Measurements from ENCODE around the gene ATXN7L1. TPM values are rescaled to one million over a fixed set of nuclear protein-coding genes. Genes with fewer than 3 reads are reported as not detected.

Gene ATXN7L1
- total RNA-seq, 1 experiment from 2014 or later = 24.3 TPM

DNA sequence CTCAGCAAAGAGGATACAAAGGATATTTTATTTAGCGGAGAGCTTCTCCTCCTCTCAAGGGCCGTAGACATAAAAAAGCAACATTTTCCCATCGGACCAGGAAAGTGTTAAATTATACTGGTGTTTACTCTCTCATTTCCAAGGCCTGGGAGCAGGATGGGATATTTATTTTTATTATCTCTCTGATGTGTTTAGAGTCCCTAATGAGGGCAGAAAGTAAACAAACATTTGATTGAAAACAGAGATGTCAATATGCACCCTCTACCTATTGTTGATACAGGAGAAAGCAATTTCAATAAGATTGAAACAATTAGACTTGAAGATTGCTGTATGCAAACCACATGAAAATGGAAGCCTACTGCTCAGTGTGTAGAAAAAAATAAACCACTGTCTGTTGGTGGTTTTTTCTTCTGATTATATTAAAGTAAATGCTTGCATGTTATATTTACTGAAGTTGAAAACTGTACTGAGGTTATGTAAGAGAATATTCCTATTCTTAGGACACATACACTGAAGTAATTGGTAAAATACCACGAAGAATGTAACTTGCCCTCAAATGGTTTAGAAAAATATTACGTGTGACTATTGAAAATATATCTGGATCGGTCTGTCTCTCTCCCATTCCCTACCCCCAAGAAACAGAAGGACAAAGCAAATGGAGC lies 59.3 kb downstream of the ATXN7L1 start:
- no peak overlapping the region for H3K27ac Mint-ChIP-seq
- H3K79me1 ChIP-seq (ENCODE audit: insufficient read depth, low read depth, low read length, poor library complexity, severe bottlenecking) = no peaks in the 10 kb centered on the region
- H2BK5ac ChIP-seq (ENCODE audit: insufficient read length, low read length) = no peak overlapping the region
- H3T11ph ChIP-seq (ENCODE audit: low read length) = no peak overlapping the region
- no peak overlapping the region for H3K4me2 ChIP-seq (ENCODE audit: insufficient read depth, insufficient read length, low read length)
- peaks cover 0 to 10% (median 5%) of the 10 kb centered on the region in 3 experiments; a peak in 5 of 7 replicates for H3K36me3 Mint-ChIP-seq (ENCODE audit: insufficient read depth in 1 of 3, low read depth in 3 of 3)
- H3K14ac ChIP-seq (ENCODE audit: insufficient read depth, low read length) = no peak overlapping the region
- no peaks in the 10 kb centered on the region for H3K9me3 ChIP-seq (ENCODE audit: control insufficient read depth, low read depth, low read length)
- no peaks in the 10 kb centered on the region for H3K9me3 Mint-ChIP-seq
- no peak overlapping the region for H2BK20ac ChIP-seq (ENCODE audit: low read depth, low read length, poor library complexity, severe bottlenecking)
- no peaks in the 10 kb centered on the region for H3K4me1 ChIP-seq (ENCODE audit: insufficient read depth, low read length)
- no peak overlapping the region for H3K4ac ChIP-seq (ENCODE audit: low read depth, low read length)
- no peak overlapping the region for H3K9ac ChIP-seq (ENCODE audit: extremely low read depth, insufficient read length, low read length)
- DNase-seq = no peak
- H3K18ac ChIP-seq (ENCODE audit: insufficient read length, low read depth, low read length) = no peak overlapping the region
- H3K27ac ChIP-seq (ENCODE audit: insufficient read length, low read depth, low read length) = no peak overlapping the region
- H2BK120ac ChIP-seq (ENCODE audit: low read depth, low read length, poor library complexity, severe bottlenecking) = no peak overlapping the region
- no peak overlapping the region for H2AK5ac ChIP-seq (ENCODE audit: insufficient read length, low read length)
- H2BK12ac ChIP-seq (ENCODE audit: insufficient read length, low read depth, low read length) = no peak overlapping the region
- no peak overlapping the region for H4K8ac ChIP-seq (replicated peaks; ENCODE audit: insufficient read length, low read depth, low read length)
- WGBS (ENCODE audit: extremely low coverage, insufficient read length, low lambda C conversion rate) = no CpG with 5 or more reads among the region's 6 CpGs
- H3K23me2 ChIP-seq (ENCODE audit: insufficient read length, low read depth, low read length, poor library complexity, severe bottlenecking) = no peaks in the 10 kb centered on the region
- H2BK15ac ChIP-seq (ENCODE audit: low read depth, low read length) = no peak overlapping the region
- H4K5ac ChIP-seq (ENCODE audit: insufficient read length, low read depth, low read length) = no peak overlapping the region
- no peak overlapping the region for H4K91ac ChIP-seq (ENCODE audit: insufficient read length, low read depth, low read length)
- no peak overlapping the region for H3K56ac ChIP-seq (ENCODE audit: insufficient read length, low read depth, low read length)
- H3K23ac ChIP-seq (ENCODE audit: insufficient read length, low read depth, low read length) = no peak overlapping the region
- no peaks in the 10 kb centered on the region for H3K79me2 ChIP-seq (ENCODE audit: insufficient read depth, low read length)
- H2AFZ ChIP-seq (ENCODE audit: low read length) = no peak overlapping the region
- no peaks in the 10 kb centered on the region for H3K27me3 Mint-ChIP-seq (ENCODE audit: low read depth)
- H4K20me1 ChIP-seq (ENCODE audit: control insufficient read depth, insufficient read depth, insufficient read length) = no peaks in the 10 kb centered on the region
- TF ChIP-seq, protein P1, sequence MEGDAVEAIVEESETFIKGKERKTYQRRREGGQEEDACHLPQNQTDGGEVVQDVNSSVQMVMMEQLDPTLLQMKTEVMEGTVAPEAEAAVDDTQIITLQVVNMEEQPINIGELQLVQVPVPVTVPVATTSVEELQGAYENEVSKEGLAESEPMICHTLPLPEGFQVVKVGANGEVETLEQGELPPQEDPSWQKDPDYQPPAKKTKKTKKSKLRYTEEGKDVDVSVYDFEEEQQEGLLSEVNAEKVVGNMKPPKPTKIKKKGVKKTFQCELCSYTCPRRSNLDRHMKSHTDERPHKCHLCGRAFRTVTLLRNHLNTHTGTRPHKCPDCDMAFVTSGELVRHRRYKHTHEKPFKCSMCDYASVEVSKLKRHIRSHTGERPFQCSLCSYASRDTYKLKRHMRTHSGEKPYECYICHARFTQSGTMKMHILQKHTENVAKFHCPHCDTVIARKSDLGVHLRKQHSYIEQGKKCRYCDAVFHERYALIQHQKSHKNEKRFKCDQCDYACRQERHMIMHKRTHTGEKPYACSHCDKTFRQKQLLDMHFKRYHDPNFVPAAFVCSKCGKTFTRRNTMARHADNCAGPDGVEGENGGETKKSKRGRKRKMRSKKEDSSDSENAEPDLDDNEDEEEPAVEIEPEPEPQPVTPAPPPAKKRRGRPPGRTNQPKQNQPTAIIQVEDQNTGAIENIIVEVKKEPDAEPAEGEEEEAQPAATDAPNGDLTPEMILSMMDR (conservative IDR thresholded peaks at IDR 0.05) = no peak
- no peak overlapping the region; a peak in 1 of 5 replicates for H3K4me3 Mint-ChIP-seq
- peaks cover 14 to 16% of the 10 kb centered on the region in 2 experiments; a peak in 3 of 4 replicates for H3K4me1 Mint-ChIP-seq
- H3K27me3 ChIP-seq (ENCODE audit: insufficient read depth, low read length) = no peaks in the 10 kb centered on the region
